ENCODE results near the gene ITGA2B.
"Not testable (repeated sequence)": the region's sequence is repeated elsewhere in the genome, so short reads cannot be mapped to it uniquely, and the experiment has no call there.

DNA sequence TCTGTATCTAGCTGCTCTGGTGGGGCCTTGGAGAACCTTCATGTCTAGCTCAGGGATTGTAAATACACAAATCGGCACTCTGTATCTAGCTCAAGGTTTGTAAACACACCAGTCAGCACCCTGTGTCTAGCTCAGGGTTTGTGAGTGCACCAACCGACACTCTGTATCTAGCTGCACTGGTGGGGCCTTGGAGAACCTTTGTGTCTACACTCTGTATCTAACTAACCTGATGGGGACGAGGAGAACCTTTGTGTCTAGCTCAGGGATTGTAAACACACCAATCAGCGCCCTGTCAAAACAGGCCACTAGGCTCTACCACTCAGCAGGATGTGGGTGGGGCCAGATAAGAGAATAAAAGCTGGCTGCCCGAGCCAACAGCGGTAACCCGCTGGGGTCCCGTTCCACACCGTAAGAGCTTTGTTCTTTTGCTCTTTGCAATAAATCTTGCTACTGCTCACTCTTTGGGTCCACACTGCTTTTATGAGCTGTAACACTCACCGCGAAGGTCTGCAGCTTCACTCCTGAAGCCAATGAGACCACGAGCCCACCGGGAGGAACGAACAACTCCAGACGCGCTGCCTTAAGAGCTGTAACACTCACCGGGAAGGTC, 19.9 kb downstream of the ITGA2B start:
- TF ChIP-seq, protein P1, sequence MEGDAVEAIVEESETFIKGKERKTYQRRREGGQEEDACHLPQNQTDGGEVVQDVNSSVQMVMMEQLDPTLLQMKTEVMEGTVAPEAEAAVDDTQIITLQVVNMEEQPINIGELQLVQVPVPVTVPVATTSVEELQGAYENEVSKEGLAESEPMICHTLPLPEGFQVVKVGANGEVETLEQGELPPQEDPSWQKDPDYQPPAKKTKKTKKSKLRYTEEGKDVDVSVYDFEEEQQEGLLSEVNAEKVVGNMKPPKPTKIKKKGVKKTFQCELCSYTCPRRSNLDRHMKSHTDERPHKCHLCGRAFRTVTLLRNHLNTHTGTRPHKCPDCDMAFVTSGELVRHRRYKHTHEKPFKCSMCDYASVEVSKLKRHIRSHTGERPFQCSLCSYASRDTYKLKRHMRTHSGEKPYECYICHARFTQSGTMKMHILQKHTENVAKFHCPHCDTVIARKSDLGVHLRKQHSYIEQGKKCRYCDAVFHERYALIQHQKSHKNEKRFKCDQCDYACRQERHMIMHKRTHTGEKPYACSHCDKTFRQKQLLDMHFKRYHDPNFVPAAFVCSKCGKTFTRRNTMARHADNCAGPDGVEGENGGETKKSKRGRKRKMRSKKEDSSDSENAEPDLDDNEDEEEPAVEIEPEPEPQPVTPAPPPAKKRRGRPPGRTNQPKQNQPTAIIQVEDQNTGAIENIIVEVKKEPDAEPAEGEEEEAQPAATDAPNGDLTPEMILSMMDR (IDR thresholded peaks at IDR 0.05) = not testable (repeated sequence)
- not testable (repeated sequence) for TF ChIP-seq POLR2A (IDR thresholded peaks at IDR 0.05)

All from tibial nerve (tissue), 3 donors.